Uterus (tissue), 4 donors: ENCODE measurements around the gene WDSUB1. TPM values are rescaled to one million over a fixed set of nuclear protein-coding genes. Genes with fewer than 3 reads are reported as not detected.

ENCODE experiments used
- DNase-seq, 2 donors: peaks; one replicate each; pipeline ENCODE4 v3.0.0-alpha.2; 2019 to 2020
- H3K27ac ChIP-seq, 2 donors: fragments of 200-600 bp; sonication (generic); 1 replicate in 1 of 2; 2 replicates in 1 of 2; pipeline ENCODE4 v1.5.1; 2016 to 2018
- H3K27me3 ChIP-seq, 2 donors: fragments of 200-600 bp; sonication (generic); one replicate each; pipeline ENCODE4 v1.5.1; 2018 to 2019; ENCODE audit warnings: control low read depth in 1 of 2
- H3K36me3 ChIP-seq, 2 donors: fragments of 200-600 bp; sonication (generic); one replicate each; pipeline ENCODE4 v1.5.1; 2019; ENCODE audit warnings: control low read depth in 1 of 2
- H3K4me1 ChIP-seq, 2 donors: fragments of 200-600 bp; sonication (generic); one replicate each; pipeline ENCODE4 v1.5.1; 2018 to 2019; ENCODE audit warnings: control low read depth in 1 of 2
- H3K4me3 ChIP-seq, 2 donors: fragments of 200-600 bp; sonication (generic); 1 replicate in 1 of 2; 2 replicates in 1 of 2; pipeline ENCODE4 v1.5.1; 2018 to 2019; ENCODE audit warnings: mild to moderate bottlenecking in 1 of 2
- H3K9me3 ChIP-seq, 2 donors: fragments of 200-600 bp; sonication (generic); one replicate each; pipeline ENCODE4 v1.5.1; 2019; ENCODE audit warnings: control low read depth in 1 of 2
- POLR2A ChIP-seq, 2 donors: fragments of 450-650 bp; IDR thresholded peaks; one replicate each; pipeline ENCODE4 v1.6.1; 2016; ENCODE audit warnings: antibody characterized with exemption in 2 of 2, mild to moderate bottlenecking in 1 of 2, moderate library complexity in 1 of 2
- intact Hi-C: fragments of 100-400 bp; cut with DNase I; formaldehyde crosslinking; loops from one replicate; pipeline ENCODE4 v1.15.1; 2023; ENCODE audit warnings: low total_unique reads
- total RNA-seq, 4 donors: library from RNA; depleted of rRNA in 3 of 4; stranded (reverse); fragments of >200 nt in 3 of 4; gene quantifications; one replicate each; pipeline versions ENCODE4 v1.1.0 to v1.2.4, GENCODE V29; 2014 to 2023
- TF ChIP-seq, protein P1 (sequence below), 4 experiments: fragments of 200-600 bp in 2 of 4; fragments of 450-650 bp in 2 of 4; sonication (generic) in 2 of 4; IDR thresholded peaks; one replicate each; pipeline ENCODE4 v1.5.1; 2016 to 2019; ENCODE audit warnings: antibody characterized with exemption in 4 of 4, mild to moderate bottlenecking in 2 of 4, moderate library complexity in 1 of 4
- donor health status: DM: yes; HTN: yes; CAD: no.

Gene WDSUB1
- total RNA-seq, 4 donors from 2014 or later = 5.6 to 10.3 (median 8.3) TPM

DNA sequence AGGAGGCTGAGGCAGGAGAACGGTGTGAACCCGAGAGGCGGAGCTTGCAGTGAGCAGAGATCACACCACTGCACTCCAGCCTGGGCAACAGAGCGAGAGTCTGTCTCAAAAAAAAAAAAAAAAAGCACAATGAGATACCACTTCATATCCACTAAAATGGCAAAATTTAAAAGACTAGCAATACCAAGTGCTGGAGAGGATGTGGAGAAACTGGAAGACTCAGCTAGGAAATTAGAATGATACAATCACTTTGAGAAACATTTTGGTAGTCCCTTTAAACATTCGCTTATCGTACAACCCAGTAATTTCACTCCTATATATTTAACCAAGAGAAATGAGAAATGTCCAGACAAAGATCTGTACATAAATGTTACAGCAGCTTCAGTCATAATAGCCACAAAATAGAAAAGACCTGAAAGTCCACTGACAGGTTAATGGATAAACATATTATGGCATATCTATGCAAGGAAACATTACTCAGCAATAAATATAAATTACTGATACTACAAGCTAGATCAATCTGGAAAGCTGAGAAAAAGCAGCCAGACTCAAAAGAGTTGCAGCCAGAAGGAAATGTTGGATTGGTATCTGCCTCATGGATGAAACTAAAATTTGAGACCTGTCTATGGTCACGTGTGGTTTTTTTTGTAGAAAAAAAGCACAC is 40.0 kb downstream of the WDSUB1 start:
- intact Hi-C loops = no loop called here
- peaks cover 0 to under 1% of the 10 kb centered on the region in 2 donors for H3K4me1 ChIP-seq
- no peak overlapping the region for H3K4me3 ChIP-seq
- H3K27me3 ChIP-seq = no peaks in the 10 kb centered on the region
- TF ChIP-seq, protein P1, sequence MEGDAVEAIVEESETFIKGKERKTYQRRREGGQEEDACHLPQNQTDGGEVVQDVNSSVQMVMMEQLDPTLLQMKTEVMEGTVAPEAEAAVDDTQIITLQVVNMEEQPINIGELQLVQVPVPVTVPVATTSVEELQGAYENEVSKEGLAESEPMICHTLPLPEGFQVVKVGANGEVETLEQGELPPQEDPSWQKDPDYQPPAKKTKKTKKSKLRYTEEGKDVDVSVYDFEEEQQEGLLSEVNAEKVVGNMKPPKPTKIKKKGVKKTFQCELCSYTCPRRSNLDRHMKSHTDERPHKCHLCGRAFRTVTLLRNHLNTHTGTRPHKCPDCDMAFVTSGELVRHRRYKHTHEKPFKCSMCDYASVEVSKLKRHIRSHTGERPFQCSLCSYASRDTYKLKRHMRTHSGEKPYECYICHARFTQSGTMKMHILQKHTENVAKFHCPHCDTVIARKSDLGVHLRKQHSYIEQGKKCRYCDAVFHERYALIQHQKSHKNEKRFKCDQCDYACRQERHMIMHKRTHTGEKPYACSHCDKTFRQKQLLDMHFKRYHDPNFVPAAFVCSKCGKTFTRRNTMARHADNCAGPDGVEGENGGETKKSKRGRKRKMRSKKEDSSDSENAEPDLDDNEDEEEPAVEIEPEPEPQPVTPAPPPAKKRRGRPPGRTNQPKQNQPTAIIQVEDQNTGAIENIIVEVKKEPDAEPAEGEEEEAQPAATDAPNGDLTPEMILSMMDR (IDR thresholded peaks at IDR 0.05) = no peak
- TF ChIP-seq POLR2A (IDR thresholded peaks at IDR 0.05) = no peak
- no peaks in the 10 kb centered on the region for H3K36me3 ChIP-seq
- no peaks in the 10 kb centered on the region for H3K9me3 ChIP-seq
- DNase-seq = no peak
- no peak overlapping the region for H3K27ac ChIP-seq

DNA sequence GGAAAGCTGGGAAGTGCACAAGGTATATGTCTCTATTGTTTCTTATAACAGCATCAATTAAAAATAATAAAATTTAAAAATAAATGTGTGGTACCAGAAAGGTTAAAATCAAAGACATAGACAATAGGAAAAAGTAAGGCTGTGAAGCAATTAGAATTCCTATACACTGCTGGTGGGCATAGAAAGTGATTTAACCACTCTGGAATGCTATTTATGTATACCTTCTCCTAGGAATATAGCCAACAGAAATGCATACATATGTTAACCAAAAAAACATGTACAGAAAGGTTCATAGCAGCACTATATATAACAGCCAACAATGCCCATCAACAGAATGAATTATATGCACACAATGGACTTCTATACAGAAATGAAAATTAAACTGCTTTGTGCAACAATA is 43.0 kb downstream of the WDSUB1 start:
- Histone ChIP-seq H3K4me1 (no peaks in the 10 kb centered on the region), H3K27me3 (no peaks in the 10 kb centered on the region), H3K4me3 (no peak overlapping the region), H3K27ac (no peak overlapping the region), H3K36me3 (no peaks in the 10 kb centered on the region), H3K9me3 (no peaks in the 10 kb centered on the region)
- DNase-seq = no peak
- intact Hi-C loops = no loop called here
- TF ChIP-seq, protein P1 (IDR thresholded peaks at IDR 0.05) = no peak
- TF ChIP-seq POLR2A (IDR thresholded peaks at IDR 0.05) = no peak

DNA sequence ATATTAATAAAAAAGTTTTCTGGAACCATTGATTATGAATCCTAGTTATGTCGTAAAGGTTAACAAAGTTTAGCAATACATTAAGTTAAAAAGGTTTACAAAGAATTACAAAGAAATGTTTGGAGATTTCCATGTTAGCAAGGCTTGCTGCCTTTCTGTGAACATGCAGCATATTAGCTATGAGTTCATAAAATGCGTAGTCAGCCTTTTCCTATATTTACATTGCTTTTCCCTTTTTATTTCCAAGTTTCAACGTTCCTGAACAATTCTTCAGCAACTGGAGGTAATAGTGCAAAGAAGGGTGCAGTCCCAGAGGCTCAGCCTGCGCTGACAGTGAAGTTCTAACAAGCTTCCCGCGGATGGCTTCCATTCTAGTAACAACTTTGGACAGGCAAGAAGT is 51.6 kb downstream of the WDSUB1 start:
- intact Hi-C loops = no loop called here
- Histone ChIP-seq H3K36me3 (no peaks in the 10 kb centered on the region), H3K9me3 (no peaks in the 10 kb centered on the region), H3K27ac (no peak overlapping the region), H3K4me3 (no peak overlapping the region), H3K27me3 (no peaks in the 10 kb centered on the region), H3K4me1 (no peaks in the 10 kb centered on the region)
- TF ChIP-seq POLR2A (IDR thresholded peaks at IDR 0.05) = no peak
- TF ChIP-seq, protein P1 (IDR thresholded peaks at IDR 0.05) = no peak
- DNase-seq = no peak

DNA sequence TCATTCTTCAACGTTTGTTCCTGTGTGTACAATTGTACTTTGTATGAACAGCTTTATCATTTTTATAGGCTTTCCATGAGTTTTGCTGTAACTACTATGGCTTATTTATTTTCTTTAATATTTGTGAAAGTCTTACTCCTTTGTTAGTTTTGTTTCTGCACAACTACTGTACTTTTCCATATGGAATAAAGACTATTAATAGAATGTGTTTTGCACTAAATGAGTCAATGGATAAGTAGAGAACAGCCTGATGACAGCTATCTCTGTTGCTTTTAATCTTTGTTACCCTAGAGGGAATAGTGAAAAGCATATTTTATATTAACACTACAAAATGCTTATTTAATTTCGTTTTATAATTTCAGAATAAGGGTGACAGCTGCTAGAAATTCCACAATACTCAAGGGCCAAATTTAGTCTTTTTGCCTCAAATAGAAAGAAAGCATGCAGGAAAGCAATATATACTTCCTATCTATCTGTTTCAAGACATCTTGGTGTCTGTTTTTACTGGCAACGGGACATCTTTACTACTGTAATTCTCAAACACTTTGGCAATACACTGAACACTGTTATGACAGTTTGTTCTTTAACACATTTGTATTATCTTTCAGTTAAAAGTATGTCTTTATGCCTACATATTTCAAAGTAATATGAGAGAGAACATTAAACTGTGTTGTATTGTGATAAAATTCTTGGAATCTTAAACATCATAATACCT is 53.9 kb downstream of the WDSUB1 start:
- no peak for TF ChIP-seq POLR2A (IDR thresholded peaks at IDR 0.05)
- Histone ChIP-seq H3K4me1 (no peaks in the 10 kb centered on the region), H3K27me3 (no peaks in the 10 kb centered on the region), H3K36me3 (no peaks in the 10 kb centered on the region), H3K9me3 (no peaks in the 10 kb centered on the region), H3K27ac (no peak overlapping the region), H3K4me3 (no peak overlapping the region)
- no peak for DNase-seq
- intact Hi-C loops = no loop called here

DNA sequence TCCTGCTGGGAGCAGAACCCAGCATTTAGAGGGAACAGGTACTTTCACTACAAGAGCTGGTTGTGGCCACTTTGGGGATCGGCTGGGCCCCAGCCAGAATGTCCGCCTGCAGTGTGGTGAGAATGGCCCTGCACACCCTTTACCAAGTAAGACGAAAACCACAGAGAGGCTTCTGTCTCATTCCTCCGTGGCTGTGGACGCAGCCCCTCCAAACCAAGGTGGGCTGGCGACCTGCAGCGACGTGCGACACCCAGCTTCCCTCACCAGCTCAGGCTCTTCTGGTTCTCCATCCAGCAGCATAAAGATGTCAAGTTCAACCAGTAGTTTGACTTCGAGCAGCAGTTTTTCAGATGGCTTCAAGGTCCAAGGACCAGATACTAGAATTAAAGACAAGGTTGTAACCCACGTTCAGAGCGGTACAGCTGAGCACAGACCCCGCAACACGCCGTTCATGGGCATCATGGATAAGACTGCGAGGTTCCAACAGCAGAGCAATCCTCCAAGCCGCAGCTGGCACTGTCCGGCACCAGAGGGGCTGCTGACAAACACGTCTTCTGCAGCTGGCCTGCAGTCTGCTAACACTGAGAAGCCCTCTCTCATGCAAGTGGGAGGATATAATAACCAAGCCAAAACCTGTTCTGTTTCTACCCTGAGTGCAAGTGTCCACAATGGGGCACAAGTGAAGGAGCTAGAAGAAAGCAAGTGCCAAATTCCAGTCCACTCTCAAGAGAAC is 56.2 kb downstream of the WDSUB1 start:
- no peak overlapping the region for H3K4me3 ChIP-seq
- no peaks in the 10 kb centered on the region for H3K9me3 ChIP-seq
- no peak for DNase-seq
- TF ChIP-seq, protein P1 (IDR thresholded peaks at IDR 0.05) = no peak
- no peak for TF ChIP-seq POLR2A (IDR thresholded peaks at IDR 0.05)
- no peaks in the 10 kb centered on the region for H3K36me3 ChIP-seq
- H3K4me1 ChIP-seq = no peaks in the 10 kb centered on the region
- no peak overlapping the region for H3K27ac ChIP-seq
- intact Hi-C loops = no loop called here
- no peaks in the 10 kb centered on the region for H3K27me3 ChIP-seq
